Myocyte (in vitro differentiated cells): Measurements from ENCODE around the gene CLEC10A. TPM values are rescaled to one million over a fixed set of nuclear protein-coding genes. Genes with fewer than 3 reads are reported as not detected.
"Not testable (repeated sequence)": the region's sequence is repeated elsewhere in the genome, so short reads cannot be mapped to it uniquely, and the experiment has no call there.

Source experiments
- DNase-seq: peaks from one replicate; pipeline ENCODE4 v3.0.0-alpha.2; 2012; ENCODE audit warnings: low read depth
- polyA plus RNA-seq: library from polyadenylated mRNA; unstranded; fragments of >200 nt; gene quantifications from one replicate; pipeline ENCODE4 v1.2.1, GENCODE V29; 2012; ENCODE audit warnings: missing spikeins
- total RNA-seq: library from RNA; depleted of rRNA; stranded (reverse); fragments of >200 nt; gene quantifications from 2 replicates; pipeline ENCODE4 v1.2.3, GENCODE V29; 2014

CLEC10A gene
- not detected in 2 replicates for total RNA-seq
- not detected for polyA plus RNA-seq

- DNase-seq = no peak
Observed at GRCh38 chr17:7079581-7080455, at the start of gene CLEC10A. Gene CLEC10A, minus strand, starts transcription at chr17:7080251. Its CDS starts 1,439 bp downstream, at chr17:7078812.

GRCh38 chr17:7129311-7129710, 49.3 kb upstream of the CLEC10A start:
- no peak for DNase-seq

- DNase-seq = no peak
Observed at GRCh38 chr17:7128160-7128559, 48.1 kb upstream of the CLEC10A start.

GRCh38 chr17:7127501-7127900, 47.5 kb upstream of the CLEC10A start:
- not testable (repeated sequence) for DNase-seq

- not testable (repeated sequence) for DNase-seq
Observed at GRCh38 chr17:7126386-7126785, 46.3 kb upstream of the CLEC10A start.

GRCh38 chr17:7124923-7125322, 44.9 kb upstream of the CLEC10A start:
- no peak for DNase-seq

GRCh38 chr17:7123844-7124243, 43.8 kb upstream of the CLEC10A start:
- no peak for DNase-seq

- no peak for DNase-seq
Observed at GRCh38 chr17:7122381-7122780, 42.3 kb upstream of the CLEC10A start.

- not testable (repeated sequence) for DNase-seq
Observed at GRCh38 chr17:7120635-7121034, 40.6 kb upstream of the CLEC10A start.

- no peak for DNase-seq
Observed at GRCh38 chr17:7120123-7120522, 40.1 kb upstream of the CLEC10A start.

GRCh38 chr17:7119314-7119713, 39.3 kb upstream of the CLEC10A start:
- no peak for DNase-seq

- no peak for DNase-seq
Observed at GRCh38 chr17:7114875-7115614, 35.0 kb upstream of the CLEC10A start.

- DNase-seq = no peak
Observed at GRCh38 chr17:7114241-7114874, 34.3 kb upstream of the CLEC10A start, which contains the start of gene ASGR2. Gene ASGR2, minus strand, starts transcription at chr17:7114822. Its CDS starts 582 bp downstream, at chr17:7114240.

- no peak for DNase-seq
Observed at GRCh38 chr17:7113273-7114071, 33.4 kb upstream of the CLEC10A start.

- no peak for DNase-seq
Observed at GRCh38 chr17:7112510-7113108, 32.6 kb upstream of the CLEC10A start.

- DNase-seq = no peak
Observed at GRCh38 chr17:7111784-7112509, 31.9 kb upstream of the CLEC10A start.

- DNase-seq = no peak
Observed at GRCh38 chr17:7110617-7111306, 30.7 kb upstream of the CLEC10A start.

- no peak for DNase-seq
Observed at GRCh38 chr17:7109461-7110322, 29.6 kb upstream of the CLEC10A start.
